Measurements from ENCODE around the gene QPRT.
"Not testable (repeated sequence)": the region's sequence is repeated elsewhere in the genome, so short reads cannot be mapped to it uniquely, and the experiment has no call there.

GRCh38 chr16:29636368-29636767 lies 42.6 kb upstream of the QPRT start:
- not testable (repeated sequence) for TF ChIP-seq EZH2 (IDR thresholded peaks at IDR 0.05); POLR2AphosphoS5 (IDR thresholded peaks at IDR 0.05; ENCODE audit: borderline replicate concordance, low read depth, low read length)
